ENCODE results near the gene FCN1.

FCN1 gene

DNA sequence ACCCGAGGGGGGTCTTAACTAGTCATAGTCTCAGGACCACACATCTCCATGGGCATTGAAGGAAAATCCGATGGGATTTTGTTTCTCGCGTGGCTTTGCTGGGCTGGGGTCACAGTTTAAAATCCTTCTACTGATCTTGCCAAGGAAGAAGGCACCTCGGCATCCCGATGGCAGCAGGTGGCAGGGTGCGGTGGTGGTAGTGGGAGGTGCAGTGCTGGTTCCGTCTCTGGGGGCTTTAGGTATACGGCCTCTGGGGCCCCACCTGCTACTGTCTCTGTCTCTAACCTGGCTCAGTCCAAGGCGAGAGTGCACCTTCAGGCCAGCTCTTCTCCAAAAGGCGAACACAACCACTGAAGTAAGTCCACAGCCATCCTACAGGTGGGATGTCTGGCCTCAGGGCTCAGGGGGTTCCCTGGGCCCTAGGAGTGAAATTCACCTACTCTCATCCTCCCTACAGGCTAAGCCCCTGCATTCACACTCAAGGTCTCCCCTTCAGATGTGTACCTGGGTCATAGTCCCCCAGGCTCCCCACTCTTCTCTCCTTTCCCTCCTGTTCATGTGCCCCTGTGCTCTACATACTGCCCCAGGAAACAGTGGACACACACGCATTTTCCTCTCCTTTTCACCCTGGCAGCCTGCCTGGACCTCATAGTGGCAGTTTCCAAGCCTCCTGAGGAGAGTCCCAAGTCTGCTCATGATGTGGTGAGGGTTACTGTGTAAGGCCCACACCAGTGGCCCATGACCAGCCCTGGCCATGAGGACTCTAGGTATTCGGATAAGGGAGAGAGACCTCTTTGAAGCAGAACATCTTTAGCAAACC, 37.8 kb downstream of the FCN1 start:
- Histone ChIP-seq H3K9me3 (ENCODE audit: control insufficient read depth, insufficient read depth, low read length) (no peaks in the 10 kb centered on the region), H3K9ac (ENCODE audit: low read depth, low read length) (no peak overlapping the region), H3K36me3 (ENCODE audit: insufficient read depth, low read length) (no peaks in the 10 kb centered on the region), H3K4me1 (ENCODE audit: insufficient read depth, low read length) (no peaks in the 10 kb centered on the region)

- Histone ChIP-seq H3K9ac (ENCODE audit: low read depth, low read length) (no peak overlapping the region), H3K36me3 (ENCODE audit: insufficient read depth, low read length) (no peaks in the 10 kb centered on the region), H3K9me3 (ENCODE audit: control insufficient read depth, insufficient read depth, low read length) (no peaks in the 10 kb centered on the region), H3K4me1 (ENCODE audit: insufficient read depth, low read length) (no peaks in the 10 kb centered on the region)
These were observed 40.2 kb downstream of the FCN1 start for GRCh38 chr9:134877541-134877940.

- H3K9me3 ChIP-seq (ENCODE audit: control insufficient read depth, insufficient read depth, low read length), result no peaks in the 10 kb centered on the region
- H3K36me3 ChIP-seq (ENCODE audit: insufficient read depth, low read length), result no peaks in the 10 kb centered on the region
- no peaks in the 10 kb centered on the region for H3K4me1 ChIP-seq (ENCODE audit: insufficient read depth, low read length)
- no peak overlapping the region for H3K9ac ChIP-seq (ENCODE audit: low read depth, low read length)
These were observed 42.3 kb downstream of the FCN1 start for GRCh38 chr9:134875371-134875770.

- Histone ChIP-seq H3K36me3 (ENCODE audit: insufficient read depth, low read length) (no peaks in the 10 kb centered on the region), H3K9ac (ENCODE audit: low read depth, low read length) (no peak overlapping the region), H3K4me1 (ENCODE audit: insufficient read depth, low read length) (no peaks in the 10 kb centered on the region), H3K9me3 (ENCODE audit: control insufficient read depth, insufficient read depth, low read length) (no peaks in the 10 kb centered on the region)
These were observed 45.1 kb downstream of the FCN1 start for GRCh38 chr9:134872482-134873231.

- Histone ChIP-seq H3K4me1 (ENCODE audit: insufficient read depth, low read length) (no peaks in the 10 kb centered on the region), H3K36me3 (ENCODE audit: insufficient read depth, low read length) (no peaks in the 10 kb centered on the region), H3K9me3 (ENCODE audit: control insufficient read depth, insufficient read depth, low read length) (no peaks in the 10 kb centered on the region), H3K9ac (ENCODE audit: low read depth, low read length) (no peak overlapping the region)
These were observed 45.9 kb downstream of the FCN1 start for GRCh38 chr9:134871697-134872340.

DNA sequence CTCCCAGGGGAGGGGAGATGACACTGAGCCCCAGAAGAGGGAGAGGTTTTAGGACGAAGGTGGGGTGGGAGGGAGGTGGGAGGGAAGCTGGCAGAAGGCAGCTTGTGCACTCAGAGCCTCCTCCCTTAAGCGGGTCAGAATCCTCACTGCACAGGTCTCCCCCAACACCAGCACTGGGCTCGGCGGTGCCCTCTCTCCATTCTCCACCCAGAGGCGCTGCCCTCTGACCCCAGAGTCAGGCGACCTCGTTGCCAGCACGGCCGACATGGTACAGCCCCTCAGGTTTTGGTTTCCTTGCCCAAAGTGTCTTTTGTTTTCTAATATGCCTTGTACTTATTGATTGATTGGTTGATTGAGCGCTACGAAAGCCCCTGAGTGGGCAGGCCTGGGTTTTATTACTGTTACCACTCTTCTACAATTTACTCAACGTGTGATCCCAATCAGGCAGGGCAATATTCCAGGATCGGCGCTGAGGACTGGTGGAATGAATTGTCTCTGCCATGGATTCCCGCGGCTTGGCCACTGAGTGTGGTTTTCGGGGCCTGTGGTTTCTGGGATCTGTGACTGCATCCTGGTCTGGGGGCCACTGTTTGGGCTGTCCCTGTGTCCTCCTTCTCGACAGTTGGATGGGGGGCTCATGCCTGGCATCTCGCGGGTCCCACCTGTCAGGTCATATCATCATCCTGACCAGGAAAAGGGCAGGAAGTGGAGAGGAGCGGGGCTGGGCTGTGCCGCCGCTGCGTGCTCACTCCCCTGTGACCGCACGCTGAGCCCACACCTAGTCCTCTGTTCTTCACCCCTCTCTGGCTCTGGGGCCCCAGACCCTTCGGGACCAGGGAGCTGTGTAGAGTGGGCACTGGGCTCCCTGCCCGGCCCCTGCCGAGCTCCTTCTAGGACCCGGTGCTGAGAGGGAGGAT, 46.7 kb downstream of the FCN1 start:
- no peaks in the 10 kb centered on the region for H3K4me1 ChIP-seq (ENCODE audit: insufficient read depth, low read length)
- H3K9ac ChIP-seq (ENCODE audit: low read depth, low read length), result no peak overlapping the region
- H3K36me3 ChIP-seq (ENCODE audit: insufficient read depth, low read length), result no peaks in the 10 kb centered on the region
- H3K9me3 ChIP-seq (ENCODE audit: control insufficient read depth, insufficient read depth, low read length), result no peaks in the 10 kb centered on the region

DNA sequence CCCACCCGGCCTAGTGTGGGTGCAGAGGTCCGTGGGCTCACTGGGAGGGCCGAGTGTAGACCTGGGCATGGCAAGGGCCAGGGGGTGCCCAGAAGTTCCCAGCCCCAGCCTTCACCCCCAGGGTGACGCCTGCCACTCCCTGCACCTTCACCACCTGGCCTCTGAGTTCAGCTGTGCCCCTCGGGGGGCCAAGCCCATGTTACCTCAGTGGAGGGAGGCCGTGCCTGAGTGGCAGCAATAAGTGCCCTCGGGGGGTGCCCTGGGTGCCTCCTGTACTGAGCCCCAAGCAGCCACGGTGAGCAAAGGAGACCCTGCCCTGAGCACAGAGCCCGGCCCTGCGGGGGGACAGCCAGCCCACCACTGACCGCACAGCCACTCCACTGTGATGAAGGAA, 47.4 kb downstream of the FCN1 start:
- Histone ChIP-seq H3K9me3 (ENCODE audit: control insufficient read depth, insufficient read depth, low read length) (no peaks in the 10 kb centered on the region), H3K4me1 (ENCODE audit: insufficient read depth, low read length) (no peaks in the 10 kb centered on the region), H3K36me3 (ENCODE audit: insufficient read depth, low read length) (no peaks in the 10 kb centered on the region), H3K9ac (ENCODE audit: low read depth, low read length) (no peak overlapping the region)

DNA sequence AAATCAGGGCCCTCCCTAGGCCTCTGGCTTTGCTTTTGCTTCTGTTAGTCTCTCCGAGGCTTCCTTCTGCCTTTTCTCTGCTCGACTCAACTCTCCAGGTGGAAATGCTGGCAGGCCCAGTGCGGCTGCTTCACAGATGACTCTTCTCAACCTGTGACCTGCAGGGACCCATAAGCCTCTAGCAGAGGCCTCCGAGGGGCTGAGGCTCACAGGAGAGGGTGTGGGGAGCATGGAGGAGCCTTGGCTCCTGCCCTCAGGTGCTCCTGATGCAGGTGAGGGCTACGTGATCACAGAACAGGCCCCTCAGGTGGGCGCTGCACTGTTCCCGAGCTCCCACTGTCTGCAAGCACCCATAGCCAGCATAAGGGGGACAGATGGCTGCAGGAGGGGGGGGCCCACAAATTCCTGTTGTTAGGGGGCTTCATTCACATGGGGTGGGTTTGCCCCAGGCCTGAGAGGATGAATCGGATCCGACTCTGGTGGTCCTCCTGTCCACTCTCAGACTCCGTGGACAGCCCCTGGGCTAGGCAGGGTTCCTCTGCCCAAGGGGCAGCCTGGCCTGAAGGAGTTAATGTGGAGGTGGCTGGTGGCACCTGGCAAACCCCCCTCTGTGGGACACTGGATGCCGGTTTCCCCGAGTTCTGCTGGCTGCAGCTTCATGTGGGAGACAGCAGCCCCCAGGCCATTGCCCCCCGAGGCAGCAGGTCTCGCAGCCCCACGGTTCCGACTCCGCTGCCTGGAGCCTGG, 48.0 kb downstream of the FCN1 start:
- Histone ChIP-seq H3K36me3 (ENCODE audit: insufficient read depth, low read length) (no peaks in the 10 kb centered on the region), H3K9ac (ENCODE audit: low read depth, low read length) (no peak overlapping the region), H3K4me1 (ENCODE audit: insufficient read depth, low read length) (no peaks in the 10 kb centered on the region), H3K9me3 (ENCODE audit: control insufficient read depth, insufficient read depth, low read length) (no peaks in the 10 kb centered on the region)

GRCh38 chr9:134868751-134869553, 48.8 kb downstream of the FCN1 start:
- Histone ChIP-seq H3K36me3 (ENCODE audit: insufficient read depth, low read length) (no peaks in the 10 kb centered on the region), H3K9me3 (ENCODE audit: control insufficient read depth, insufficient read depth, low read length) (no peaks in the 10 kb centered on the region), H3K4me1 (ENCODE audit: insufficient read depth, low read length) (no peaks in the 10 kb centered on the region), H3K9ac (ENCODE audit: low read depth, low read length) (no peak overlapping the region)

DNA sequence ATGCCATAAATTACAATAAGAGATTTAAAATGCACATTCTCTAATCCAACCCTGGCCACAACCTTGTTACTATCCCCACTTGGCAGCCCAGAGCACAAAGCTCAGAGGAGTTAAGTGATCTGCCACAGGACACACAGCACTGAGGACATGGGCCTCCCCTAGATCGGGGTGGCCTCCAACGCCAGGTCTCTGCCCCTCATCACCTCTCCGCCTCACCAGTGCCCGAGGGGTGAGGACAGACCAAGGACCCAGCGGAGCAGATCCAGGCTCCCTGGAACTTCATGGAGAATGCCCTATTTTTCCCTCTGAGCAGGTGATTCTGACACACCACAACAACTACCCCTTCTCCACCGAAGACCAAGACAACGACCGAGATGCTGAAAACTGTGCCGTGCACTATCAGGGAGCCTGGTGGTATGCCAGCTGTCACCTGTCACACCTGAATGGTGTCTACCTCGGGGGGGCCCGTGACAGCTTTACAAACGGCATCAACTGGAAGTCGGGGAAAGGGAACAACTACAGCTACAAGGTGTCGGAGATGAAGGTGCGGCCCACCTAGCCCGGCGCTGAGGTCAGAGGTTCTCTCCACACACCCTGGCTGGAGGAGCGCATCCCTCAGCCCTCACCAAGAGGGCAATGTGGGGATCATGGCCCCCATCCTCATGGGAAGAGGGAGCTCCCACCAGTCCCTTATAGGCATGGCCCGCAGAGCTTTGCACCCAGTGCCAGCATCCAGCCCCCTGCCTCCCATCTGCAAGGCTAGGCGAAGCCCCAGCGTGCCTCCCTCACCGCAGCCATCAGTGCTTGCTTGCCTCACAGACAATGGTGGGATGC, 49.6 kb downstream of the FCN1 start:
- H3K9me3 ChIP-seq (ENCODE audit: control insufficient read depth, insufficient read depth, low read length), result no peaks in the 10 kb centered on the region
- H3K4me1 ChIP-seq (ENCODE audit: insufficient read depth, low read length), result no peaks in the 10 kb centered on the region
- H3K36me3 ChIP-seq (ENCODE audit: insufficient read depth, low read length), result no peaks in the 10 kb centered on the region
- H3K9ac ChIP-seq (ENCODE audit: low read depth, low read length), result no peak overlapping the region

DNA sequence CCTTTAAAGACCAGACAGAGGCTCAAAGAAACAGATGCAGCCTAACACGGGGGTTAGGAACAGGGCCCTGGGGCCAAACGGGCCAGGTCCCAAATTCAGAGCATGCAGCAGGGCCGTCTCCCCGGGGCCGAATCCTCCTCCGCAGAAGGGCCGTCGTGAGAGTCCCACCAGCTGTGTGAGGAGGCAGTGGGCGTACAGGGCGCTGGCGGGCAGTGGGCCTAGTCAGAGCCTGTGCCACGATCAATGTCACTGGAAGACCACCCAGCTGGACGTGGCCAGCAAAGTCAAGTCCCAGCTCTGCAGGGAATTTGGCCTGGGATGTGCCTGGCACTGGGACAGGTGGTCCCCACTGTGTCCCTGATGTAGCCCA, 52.9 kb downstream of the FCN1 start:
- Histone ChIP-seq H3K9me3 (ENCODE audit: control insufficient read depth, insufficient read depth, low read length) (no peaks in the 10 kb centered on the region; the same call in 1 of the 2 replicates), H3K4me1 (ENCODE audit: insufficient read depth, low read length) (no peaks in the 10 kb centered on the region), H3K9ac (ENCODE audit: low read depth, low read length) (no peak overlapping the region), H3K36me3 (ENCODE audit: insufficient read depth, low read length) (no peaks in the 10 kb centered on the region)

All from ES-I3 (cell line).